DMS114 treated with DMSO at 0.1 percent for 48 hours (cell line): Measurements from ENCODE around the gene PFN3.

ENCODE experiments used
- DNase-seq: peaks from one replicate; lab custom pipeline; 2025; ENCODE audit not compliant: unreplicated experiment; lab: John Stamatoyannopoulos, UW

Gene PFN3

DNA sequence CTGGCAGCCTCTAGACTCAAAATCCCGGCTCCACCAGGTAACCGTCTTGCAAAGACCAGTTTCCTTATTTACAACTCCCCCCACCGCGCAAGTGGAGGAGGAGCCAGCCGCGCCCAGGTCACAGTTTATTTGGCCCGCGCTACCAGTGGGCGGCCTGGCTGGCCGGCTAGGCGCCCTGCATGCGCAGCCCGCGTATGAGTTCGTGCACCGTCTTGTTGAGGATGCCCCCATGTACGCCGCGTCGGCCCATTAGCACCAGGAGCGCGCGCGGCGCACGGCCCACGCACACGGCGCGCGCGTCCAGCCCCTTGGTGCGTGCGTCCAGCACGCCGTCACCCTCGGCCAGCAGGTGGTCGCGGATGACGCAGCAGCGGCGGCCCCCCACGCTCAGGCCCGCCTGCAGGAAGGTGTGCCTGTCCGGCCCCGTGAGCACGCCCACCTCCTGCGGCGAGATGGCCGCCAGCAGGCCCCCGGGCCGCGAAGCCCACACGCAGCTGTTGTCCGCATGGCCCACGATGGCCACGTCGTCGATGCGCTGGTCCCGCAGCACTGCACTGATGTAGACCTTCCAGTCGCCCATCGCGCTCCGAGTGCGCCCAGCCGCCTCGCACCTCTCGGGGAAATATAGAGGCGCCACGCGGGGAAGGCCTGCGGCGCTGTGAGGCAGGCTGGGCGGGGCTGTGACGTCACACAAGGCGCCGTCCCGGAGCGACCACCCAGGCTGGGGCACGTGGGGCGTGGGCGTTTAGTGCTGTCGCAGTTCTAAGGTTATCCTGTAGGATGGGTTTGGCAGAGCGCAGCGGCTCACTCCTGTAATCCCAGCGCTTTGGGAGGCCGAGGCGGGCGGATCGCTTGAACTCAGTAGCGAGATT, at the start of gene PFN3:
Gene PFN3, minus strand, starts transcription at position 665 of the 872 bp plus-strand sequence. Its CDS starts 85 bp downstream, at position 580.
- no peak for DNase-seq

GRCh38 chr5:177449140-177450061, 48.9 kb upstream of the PFN3 start:
- DNase-seq, result no peak

DNA sequence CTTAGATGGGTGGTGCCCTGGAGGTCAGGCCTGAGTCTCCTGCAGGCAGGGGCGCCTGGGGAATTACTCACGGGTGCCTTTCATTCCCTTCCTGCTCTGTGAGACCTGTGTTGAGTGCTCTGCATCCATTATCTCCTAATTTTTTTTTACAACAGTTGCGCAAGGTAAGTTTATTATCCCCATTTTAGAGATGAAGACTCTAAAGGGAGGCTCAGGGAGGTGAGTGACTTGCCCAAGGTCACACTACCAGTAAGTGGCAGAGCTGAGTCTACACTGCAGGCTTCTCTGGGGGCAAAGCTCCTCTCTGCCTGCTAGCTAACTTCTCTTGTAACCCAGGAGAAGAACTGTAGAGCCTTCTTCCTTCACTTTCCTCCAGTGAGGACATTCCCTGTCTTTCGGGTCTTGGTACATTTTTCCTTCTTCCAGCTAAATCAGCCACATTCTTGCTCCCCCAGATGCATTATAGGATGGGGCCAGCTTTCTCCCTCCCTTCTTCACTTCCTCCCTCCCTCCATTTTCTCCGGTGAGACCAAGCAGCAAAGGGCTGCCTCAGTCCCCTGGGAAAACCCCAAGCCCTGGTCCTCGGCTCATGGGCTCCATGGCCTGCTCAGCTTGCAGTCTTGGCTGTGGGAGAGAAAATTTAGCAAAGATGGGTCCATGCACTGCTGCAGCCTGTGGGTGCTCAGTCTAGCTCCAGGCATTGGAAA, 47.9 kb upstream of the PFN3 start:
- no peak for DNase-seq

GRCh38 chr5:177447611-177448243, 47.3 kb upstream of the PFN3 start:
- no peak for DNase-seq

- DNase-seq, result no peak
These were observed 46.7 kb upstream of the PFN3 start for GRCh38 chr5:177447066-177447610.

DNA sequence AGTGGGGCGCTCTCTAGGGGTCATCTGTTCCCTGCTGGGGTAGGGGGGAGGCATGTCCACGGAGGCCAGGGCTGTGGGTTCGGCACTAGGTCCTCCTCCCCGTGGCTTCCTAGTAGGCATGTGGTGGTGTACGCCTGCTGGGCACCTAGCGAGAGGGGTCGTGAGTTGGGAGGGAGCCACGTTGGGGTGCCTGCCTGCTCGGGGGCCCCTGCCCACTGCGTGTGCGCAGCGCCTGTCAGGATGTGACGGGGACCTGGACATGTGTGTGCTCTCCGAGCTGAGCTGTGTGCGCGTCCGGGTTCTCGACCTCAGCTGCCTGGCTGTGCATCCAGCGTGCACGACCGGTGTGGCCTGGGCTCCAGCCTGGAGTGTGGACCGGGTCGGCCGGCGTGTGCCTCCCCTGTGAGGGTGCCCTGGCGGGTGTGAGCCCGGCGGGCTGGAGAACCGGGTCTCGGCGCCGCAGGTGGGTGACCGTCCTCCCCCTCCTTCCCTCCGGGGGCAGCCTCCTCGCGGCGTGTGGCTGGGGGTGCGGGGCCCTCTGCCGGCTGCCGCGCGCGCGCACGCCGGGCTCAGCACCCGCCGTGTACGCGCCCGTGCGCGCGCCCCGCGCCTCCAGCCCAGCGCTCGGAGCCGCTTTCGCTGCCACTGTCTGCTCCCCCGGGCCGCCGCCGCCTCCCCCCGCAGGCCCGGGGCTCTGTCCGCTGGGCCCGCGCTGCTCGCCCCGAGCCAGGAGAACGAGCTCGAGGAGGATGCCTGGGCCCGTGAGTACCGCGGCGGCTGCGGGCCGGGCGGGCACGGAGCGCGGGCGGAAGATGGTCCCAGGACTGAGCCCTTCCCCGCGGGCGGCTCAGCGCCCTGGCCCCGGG, 46.0 kb upstream of the PFN3 start, which contains the start of gene PRR7:
Gene PRR7, plus strand, starts transcription at position 615 of the 866 bp plus-strand sequence. CDS start 8,254 bp downstream, outside the sequence.
- peak; percentile 45 for DNase-seq

- DNase-seq, result no peak
These were observed 45.4 kb upstream of the PFN3 start for GRCh38 chr5:177445917-177446199.

DNA sequence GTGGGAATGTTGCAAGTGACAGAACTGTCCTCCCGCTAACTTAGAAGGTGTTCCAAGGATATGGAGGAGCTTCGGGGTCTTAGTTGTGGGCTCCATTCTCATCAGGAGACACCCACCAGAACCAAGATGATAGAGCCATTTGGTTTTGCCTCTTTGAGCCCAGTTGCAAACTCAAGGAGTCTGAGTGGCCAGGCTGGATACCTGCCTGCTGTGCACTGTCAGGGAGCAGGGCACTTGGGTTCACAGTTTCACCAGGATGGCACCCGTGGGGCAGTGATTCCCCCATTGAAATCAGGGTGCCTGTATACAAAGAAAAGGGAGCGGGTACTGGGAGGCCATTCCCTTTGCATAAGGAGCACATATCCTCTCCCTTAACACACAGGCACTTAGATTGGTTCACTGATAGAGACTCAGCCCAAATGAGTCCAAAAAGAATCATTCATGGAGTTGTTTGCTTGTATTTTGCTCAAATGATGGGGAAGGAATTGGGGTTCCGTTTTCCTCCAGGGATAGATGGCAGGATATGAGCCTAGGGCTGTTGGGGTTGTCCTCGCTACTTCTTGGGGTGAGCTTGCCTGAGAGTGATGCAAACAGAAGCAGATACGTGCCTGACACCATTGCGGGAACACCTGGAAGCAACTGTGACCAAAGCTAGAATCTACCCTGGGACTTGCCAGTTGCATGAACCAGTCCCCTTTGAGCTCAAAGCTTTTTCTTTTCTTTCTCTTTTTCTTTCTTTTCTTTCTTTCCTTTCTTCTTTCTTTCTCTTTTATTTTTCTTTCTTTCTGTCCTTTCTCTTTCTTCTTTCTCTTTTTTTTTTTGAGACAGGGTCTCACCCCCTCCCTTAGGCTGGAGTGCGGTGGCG, 44.8 kb upstream of the PFN3 start:
- no peak for DNase-seq

DNA sequence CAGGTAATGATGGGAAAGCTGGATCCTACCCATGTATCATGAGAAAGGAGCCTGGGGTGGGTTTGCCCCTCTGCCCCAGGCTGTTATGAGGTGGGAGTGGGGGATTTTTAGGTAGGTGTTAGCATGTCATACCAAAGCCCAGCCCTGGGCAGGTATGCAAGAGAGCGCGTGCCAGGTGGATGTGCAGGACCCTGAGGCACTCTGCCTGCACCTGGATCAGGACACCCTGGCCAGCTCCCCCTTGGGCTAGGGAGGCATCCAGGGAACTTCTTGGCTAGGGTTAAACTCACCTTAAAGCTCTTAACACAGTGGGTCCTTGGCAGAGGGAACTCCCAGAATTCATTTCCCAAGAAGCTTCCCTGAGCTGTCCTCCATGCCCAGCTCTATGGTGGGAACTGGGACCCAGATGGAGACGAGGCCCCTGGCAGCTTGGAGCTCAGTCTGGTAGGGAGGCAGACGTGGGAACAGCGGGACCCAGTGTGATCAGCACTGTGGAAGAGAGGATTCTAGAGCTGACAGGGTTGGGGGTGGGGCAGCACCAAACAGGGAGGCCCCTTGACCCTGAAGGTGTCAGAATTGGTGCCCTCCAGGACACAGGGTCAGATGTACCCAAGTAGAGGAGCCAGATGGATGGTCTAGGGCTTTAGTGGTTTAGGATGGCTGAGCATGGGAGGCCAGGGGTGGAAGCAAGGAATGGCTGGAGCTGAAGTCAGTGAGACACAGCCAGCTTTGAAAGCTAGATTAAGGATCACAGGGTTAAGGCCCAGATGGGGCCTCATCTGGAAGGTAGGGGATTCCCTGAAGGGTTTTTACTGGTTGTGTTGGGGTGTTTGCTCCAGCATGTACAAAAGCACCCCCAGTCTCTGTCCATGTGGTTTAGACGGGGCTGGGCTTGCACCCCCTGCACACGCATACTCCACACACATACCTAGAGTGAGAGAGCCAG, 43.9 kb upstream of the PFN3 start:
- no peak for DNase-seq

GRCh38 chr5:177443144-177443983, 42.9 kb upstream of the PFN3 start:
- DNase-seq, result no peak

GRCh38 chr5:177442066-177442826, 41.8 kb upstream of the PFN3 start:
- DNase-seq, result no peak

- no peak for DNase-seq
These were observed 40.7 kb upstream of the PFN3 start for GRCh38 chr5:177440990-177441780.

- no peak for DNase-seq
These were observed 39.9 kb upstream of the PFN3 start for GRCh38 chr5:177440211-177440989.

DNA sequence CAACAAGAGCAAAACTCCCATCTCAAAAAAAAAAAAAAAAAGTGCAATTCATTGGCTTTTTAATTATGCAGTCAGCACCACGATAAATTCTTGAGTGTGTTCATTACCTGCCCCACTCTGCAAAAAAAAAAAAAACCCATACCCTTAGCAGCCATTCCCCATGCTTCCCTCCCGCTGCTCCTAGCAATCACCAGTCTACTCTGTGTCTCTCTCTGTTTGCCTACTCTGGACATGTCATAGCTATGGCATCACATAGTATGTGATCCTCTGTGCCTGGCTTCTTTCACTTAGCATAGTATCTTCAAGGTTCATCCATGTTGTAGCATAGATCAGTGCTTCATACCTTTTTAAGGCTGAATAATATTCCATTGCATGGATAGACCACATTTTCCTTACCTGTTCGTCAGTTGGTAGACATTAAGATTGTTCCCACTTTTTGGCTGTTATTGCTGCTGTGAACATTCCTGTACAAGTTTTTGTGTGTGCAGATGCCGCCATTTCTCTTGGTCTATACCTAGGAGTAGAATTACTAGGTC, 39.1 kb upstream of the PFN3 start:
- DNase-seq, result no peak
